HEK293 (cell line): Measurements from ENCODE around the gene DYNLT1.
A peak's percentile ranks its signal among the peaks of the same experiment; 100 is the strongest.

Source experiments
- BCL11B ChIP-seq: fragments of 450-650 bp; formaldehyde crosslinking; IDR thresholded peaks from 2 replicates; pipeline ENCODE4 v1.5.1; 2016; ENCODE audit warnings: low read depth, missing biosample characterization, missing genetic modification characterization
- GLI4 ChIP-seq: fragments of 450-650 bp; formaldehyde crosslinking; IDR thresholded peaks from 2 replicates; pipeline ENCODE4 v1.5.1; 2016; ENCODE audit warnings: missing biosample characterization, missing genetic modification characterization
- GLIS2 ChIP-seq: fragments of 450-650 bp; formaldehyde crosslinking; IDR thresholded peaks from 2 replicates; pipeline ENCODE4 v1.5.1; 2016; ENCODE audit warnings: missing biosample characterization, missing genetic modification characterization
- INSM2 ChIP-seq: fragments of 450-650 bp; formaldehyde crosslinking; IDR thresholded peaks from 2 replicates; pipeline ENCODE4 v1.5.1; 2016; ENCODE audit warnings: missing biosample characterization, missing genetic modification characterization
- KLF16 ChIP-seq: fragments of 450-650 bp; formaldehyde crosslinking; IDR thresholded peaks from 2 replicates; pipeline ENCODE4 v1.5.1; 2017; ENCODE audit warnings: missing biosample characterization, missing genetic modification characterization
- KLF7 ChIP-seq: fragments of 450-650 bp; formaldehyde crosslinking; IDR thresholded peaks from 2 replicates; pipeline ENCODE4 v1.5.1; 2016; ENCODE audit warnings: missing biosample characterization, missing genetic modification characterization, borderline replicate concordance
- MEIS1 ChIP-seq: sonication (generic); formaldehyde crosslinking; IDR thresholded peaks from 2 replicates; pipeline ENCODE4 v1.8.1; 2022; ENCODE audit warnings: missing genetic modification reagents, mild to moderate bottlenecking, borderline replicate concordance
- MYNN ChIP-seq: fragments of 450-650 bp; formaldehyde crosslinking; IDR thresholded peaks from 2 replicates; pipeline ENCODE4 v1.5.1; 2016; ENCODE audit warnings: missing biosample characterization, missing genetic modification characterization, borderline replicate concordance
- RBAK ChIP-seq: fragments of 450-650 bp; formaldehyde crosslinking; IDR thresholded peaks from 2 replicates; pipeline ENCODE4 v1.5.1; 2016; ENCODE audit warnings: missing biosample characterization, missing genetic modification characterization
- SP2 ChIP-seq: fragments of 450-650 bp; formaldehyde crosslinking; IDR thresholded peaks from 2 replicates; pipeline ENCODE4 v1.5.1; 2016; ENCODE audit warnings: missing biosample characterization, missing genetic modification characterization
- WT1 ChIP-seq: fragments of 450-650 bp; formaldehyde crosslinking; IDR thresholded peaks from 2 replicates; pipeline ENCODE4 v1.5.1; 2016; ENCODE audit warnings: missing biosample characterization, missing genetic modification characterization
- YY1 ChIP-seq: fragments of 450-650 bp; formaldehyde crosslinking; IDR thresholded peaks from 2 replicates; pipeline ENCODE4 v1.5.1; 2018; ENCODE audit warnings: missing biosample characterization, missing genetic modification characterization
- ZBTB7A ChIP-seq: fragments of 450-650 bp; formaldehyde crosslinking; IDR thresholded peaks from 2 replicates; pipeline ENCODE4 v1.5.1; 2016; ENCODE audit warnings: low read depth, missing biosample characterization, missing genetic modification characterization
- ZEB2 ChIP-seq: fragments of 450-650 bp; formaldehyde crosslinking; IDR thresholded peaks from 2 replicates; pipeline ENCODE4 v1.5.1; 2016; ENCODE audit warnings: missing biosample characterization, missing genetic modification characterization
- ZFP69B ChIP-seq: fragments of 450-650 bp; formaldehyde crosslinking; IDR thresholded peaks from 2 replicates; pipeline ENCODE4 v1.5.1; 2016; ENCODE audit warnings: missing biosample characterization, missing genetic modification characterization
- ZNF146 ChIP-seq: fragments of 450-650 bp; formaldehyde crosslinking; IDR thresholded peaks from 2 replicates; pipeline ENCODE4 v1.5.1; 2016; ENCODE audit warnings: missing biosample characterization, missing genetic modification characterization
- ZNF169 ChIP-seq: fragments of 450-650 bp; formaldehyde crosslinking; IDR thresholded peaks from 2 replicates; pipeline ENCODE4 v1.5.1; 2016; ENCODE audit warnings: missing biosample characterization, missing genetic modification characterization
- ZNF202 ChIP-seq: fragments of 450-650 bp; formaldehyde crosslinking; IDR thresholded peaks from 2 replicates; pipeline ENCODE4 v1.5.1; 2016; ENCODE audit warnings: missing biosample characterization, missing genetic modification characterization, borderline replicate concordance
- ZNF223 ChIP-seq: fragments of 450-650 bp; formaldehyde crosslinking; IDR thresholded peaks from 2 replicates; pipeline ENCODE4 v1.5.1; 2016; ENCODE audit warnings: missing biosample characterization, missing genetic modification characterization
- ZNF239 ChIP-seq: fragments of 450-650 bp; formaldehyde crosslinking; IDR thresholded peaks from 2 replicates; pipeline ENCODE4 v1.5.1; 2016; ENCODE audit warnings: missing biosample characterization, missing genetic modification characterization
- ZNF280C ChIP-seq: fragments of 450-650 bp; formaldehyde crosslinking; IDR thresholded peaks from 2 replicates; pipeline ENCODE4 v1.5.1; 2016; ENCODE audit warnings: missing biosample characterization, missing genetic modification characterization
- ZNF341 ChIP-seq: fragments of 450-650 bp; formaldehyde crosslinking; IDR thresholded peaks from 2 replicates; pipeline ENCODE4; 2016; ENCODE audit warnings: low read depth, missing biosample characterization, missing genetic modification characterization
- ZNF366 ChIP-seq: fragments of 450-650 bp; formaldehyde crosslinking; conservative IDR thresholded peaks from 2 replicates; pipeline ENCODE4 v1.5.1; 2016; ENCODE audit warnings: missing biosample characterization, missing genetic modification characterization
- ZNF394 ChIP-seq: fragments of 450-650 bp; formaldehyde crosslinking; IDR thresholded peaks from 2 replicates; pipeline ENCODE4 v1.5.1; 2016; ENCODE audit warnings: missing biosample characterization, missing genetic modification characterization, mild to moderate bottlenecking, moderate library complexity, borderline replicate concordance
- ZNF529 ChIP-seq: fragments of 450-650 bp; formaldehyde crosslinking; IDR thresholded peaks from 2 replicates; pipeline ENCODE4 v1.5.1; 2017; ENCODE audit warnings: missing genetic modification characterization, missing biosample characterization; ENCODE audit not compliant: insufficient replicate concordance
- ZNF544 ChIP-seq: fragments of 450-650 bp; formaldehyde crosslinking; IDR thresholded peaks from 2 replicates; pipeline ENCODE4 v1.5.0; 2017; ENCODE audit warnings: missing biosample characterization, missing genetic modification characterization
- ZNF561 ChIP-seq: fragments of 450-650 bp; IDR thresholded peaks from 2 replicates; pipeline ENCODE4 v1.5.1; 2018; ENCODE audit warnings: missing biosample characterization, missing genetic modification characterization, borderline replicate concordance
- ZNF610 ChIP-seq: fragments of 450-650 bp; formaldehyde crosslinking; IDR thresholded peaks from 2 replicates; pipeline ENCODE4 v1.5.1; 2016; ENCODE audit warnings: missing biosample characterization, missing genetic modification characterization, borderline replicate concordance
- ZNF624 ChIP-seq: fragments of 450-650 bp; formaldehyde crosslinking; IDR thresholded peaks from 2 replicates; pipeline ENCODE4 v1.5.1; 2017; ENCODE audit warnings: missing biosample characterization, missing genetic modification characterization
- ZNF747 ChIP-seq: fragments of 450-650 bp; formaldehyde crosslinking; IDR thresholded peaks from 2 replicates; pipeline ENCODE4 v1.5.1; 2016; ENCODE audit warnings: missing biosample characterization, missing genetic modification characterization
- ZNF837 ChIP-seq: fragments of 450-650 bp; formaldehyde crosslinking; IDR thresholded peaks from 2 replicates; pipeline ENCODE4 v1.5.1; 2016; ENCODE audit warnings: missing biosample characterization, missing genetic modification characterization
- ZNF843 ChIP-seq: fragments of 450-650 bp; formaldehyde crosslinking; IDR thresholded peaks from 2 replicates; pipeline ENCODE4 v1.5.1; 2016; ENCODE audit warnings: missing biosample characterization, missing genetic modification characterization
- TF ChIP-seq, protein P1 (sequence below): fragments of 450-650 bp; formaldehyde crosslinking; IDR thresholded peaks from 2 replicates; pipeline ENCODE4 v1.5.1; 2016; ENCODE audit warnings: missing biosample characterization, missing genetic modification characterization
- TF ChIP-seq, protein P2 (sequence below): fragments of 450-650 bp; formaldehyde crosslinking; IDR thresholded peaks from 2 replicates; pipeline ENCODE4 v1.5.1; 2017; ENCODE audit warnings: missing biosample characterization, missing genetic modification characterization

Gene DYNLT1

DNA sequence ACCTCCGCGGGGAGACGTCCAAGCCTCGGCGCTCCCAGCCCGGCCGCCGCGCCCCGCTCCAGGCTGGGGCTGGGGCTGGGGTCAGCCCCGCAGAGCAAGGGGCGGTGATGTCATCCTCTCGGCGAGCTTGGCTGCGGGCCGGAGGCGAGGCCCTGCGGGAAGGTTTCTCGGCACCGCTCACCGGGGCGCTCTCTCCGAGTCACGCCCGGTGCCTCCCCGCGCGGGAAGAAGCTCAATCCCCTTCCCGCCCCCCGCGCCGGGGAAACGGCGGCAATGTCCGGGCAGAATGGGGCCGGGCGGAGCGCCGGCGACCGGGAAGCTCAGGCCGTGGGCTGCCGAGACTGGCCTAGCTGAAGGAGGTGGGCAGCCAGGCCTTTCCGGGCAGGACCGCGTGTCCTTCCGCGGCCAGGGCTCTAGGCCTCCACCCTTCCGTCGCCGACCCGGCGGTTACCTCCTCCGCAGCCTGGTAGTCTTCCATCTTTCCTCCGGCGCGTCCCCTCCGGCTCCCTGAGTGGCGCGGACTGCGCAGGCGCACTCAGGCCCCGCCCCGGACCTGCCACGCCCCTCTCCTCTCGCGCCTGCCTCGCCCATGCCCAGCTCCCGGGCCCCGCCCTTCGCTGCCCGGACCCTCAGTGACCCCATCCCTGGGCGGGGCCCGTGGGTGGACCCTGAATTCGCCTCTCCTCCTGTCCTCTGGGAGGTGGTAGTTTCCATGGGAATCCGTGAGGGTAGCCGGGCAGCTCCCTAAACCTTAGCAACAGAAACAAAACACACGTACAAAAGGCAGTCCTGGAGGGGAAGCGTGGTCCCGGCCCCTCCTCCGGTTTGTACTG is at the start of gene DYNLT1 (continued):
- TF ChIP-seq RBAK (tag by site-specific recombination) (0 out of 2 replicates have a peak, but pooled peaks have one; percentile 14), ZFP69B (tag by site-specific recombination) (peak; percentile 41; the same call in 1 of the 2 replicates), ZNF561 (tag by site-specific recombination) (peak; percentile 78), ZEB2 (tag by site-specific recombination) (peak; percentile 87), YY1 (tag by site-specific recombination) (peak; percentile 88), GLI4 (tag by site-specific recombination) (peak; percentile 93), BCL11B (no peak; the same call in 1 of the 2 replicates), SP2 (tag by site-specific recombination) (peak; percentile 92), ZNF394 (0 out of 2 replicates have a peak, but pooled peaks have one; percentile 60), ZNF280C (tag by site-specific recombination) (no peak), ZNF544 (tag by site-specific recombination) (no peak), ZNF239 (tag by site-specific recombination) (no peak), ZNF146 (tag by site-specific recombination) (peak; percentile 30; the same call in 1 of the 2 replicates), WT1 (peak; percentile 61), ZNF843 (tag by site-specific recombination) (peak; percentile 67; the same call in 1 of the 2 replicates), ZNF169 (tag by site-specific recombination) (no peak), ZNF223 (tag by site-specific recombination) (0 out of 2 replicates have a peak, but pooled peaks have one; percentile 62), MYNN (tag by site-specific recombination) (peak; percentile 56; the same call in 1 of the 2 replicates), ZNF610 (peak; percentile 80), ZBTB7A (tag by site-specific recombination) (peak; percentile 21), INSM2 (tag by site-specific recombination) (peak; percentile 66; the same call in 1 of the 2 replicates), ZNF341 (tag by site-specific recombination) (peak; percentile 78), GLIS2 (tag by site-specific recombination) (peak; percentile 91), ZNF366 (peak; percentile 96), ZNF747 (tag by site-specific recombination) (no peak), MEIS1 (no peak), ZNF624 (tag by site-specific recombination) (no peak), ZNF837 (0 out of 2 replicates have a peak, but pooled peaks have one; percentile 79), ZNF529 (no peak), ZNF202 (tag by site-specific recombination) (no peak), KLF7 (tag by site-specific recombination) (peak; percentile 84), KLF16 (peak; percentile 94)
- TF ChIP-seq, protein P1, sequence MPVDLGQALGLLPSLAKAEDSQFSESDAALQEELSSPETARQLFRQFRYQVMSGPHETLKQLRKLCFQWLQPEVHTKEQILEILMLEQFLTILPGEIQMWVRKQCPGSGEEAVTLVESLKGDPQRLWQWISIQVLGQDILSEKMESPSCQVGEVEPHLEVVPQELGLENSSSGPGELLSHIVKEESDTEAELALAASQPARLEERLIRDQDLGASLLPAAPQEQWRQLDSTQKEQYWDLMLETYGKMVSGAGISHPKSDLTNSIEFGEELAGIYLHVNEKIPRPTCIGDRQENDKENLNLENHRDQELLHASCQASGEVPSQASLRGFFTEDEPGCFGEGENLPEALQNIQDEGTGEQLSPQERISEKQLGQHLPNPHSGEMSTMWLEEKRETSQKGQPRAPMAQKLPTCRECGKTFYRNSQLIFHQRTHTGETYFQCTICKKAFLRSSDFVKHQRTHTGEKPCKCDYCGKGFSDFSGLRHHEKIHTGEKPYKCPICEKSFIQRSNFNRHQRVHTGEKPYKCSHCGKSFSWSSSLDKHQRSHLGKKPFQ (tag by site-specific recombination) = 0 out of 2 replicates have a peak, but pooled peaks have one; percentile 21
- TF ChIP-seq, protein P2, sequence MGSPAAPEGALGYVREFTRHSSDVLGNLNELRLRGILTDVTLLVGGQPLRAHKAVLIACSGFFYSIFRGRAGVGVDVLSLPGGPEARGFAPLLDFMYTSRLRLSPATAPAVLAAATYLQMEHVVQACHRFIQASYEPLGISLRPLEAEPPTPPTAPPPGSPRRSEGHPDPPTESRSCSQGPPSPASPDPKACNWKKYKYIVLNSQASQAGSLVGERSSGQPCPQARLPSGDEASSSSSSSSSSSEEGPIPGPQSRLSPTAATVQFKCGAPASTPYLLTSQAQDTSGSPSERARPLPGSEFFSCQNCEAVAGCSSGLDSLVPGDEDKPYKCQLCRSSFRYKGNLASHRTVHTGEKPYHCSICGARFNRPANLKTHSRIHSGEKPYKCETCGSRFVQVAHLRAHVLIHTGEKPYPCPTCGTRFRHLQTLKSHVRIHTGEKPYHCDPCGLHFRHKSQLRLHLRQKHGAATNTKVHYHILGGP (tag by site-specific recombination) = no peak
